Parathyroid adenoma (tissue), 2 donors: Measurements from ENCODE around the gene NADK.

Experiments
- H2AFZ ChIP-seq: fragments of 300-600 bp; sonication (generic); one replicate; pipeline ENCODE4 v1.7.0; 2017; ENCODE audit warnings: antibody characterized with exemption, mild to moderate bottlenecking
- H3K27ac ChIP-seq: fragments of 300-600 bp; sonication (generic); one replicate; pipeline ENCODE4 v1.7.0; 2017
- H3K27me3 ChIP-seq: fragments of 300-600 bp; sonication (generic); one replicate; pipeline ENCODE4 v1.7.0; 2017; ENCODE audit warnings: low read length; ENCODE audit not compliant: control insufficient read depth, insufficient read depth
- H3K36me3 ChIP-seq: fragments of 300-600 bp; sonication (generic); one replicate; pipeline ENCODE4 v1.7.0; 2017; ENCODE audit warnings: low read length; ENCODE audit not compliant: control insufficient read depth, insufficient read depth
- H3K4me1 ChIP-seq: fragments of 300-600 bp; sonication (generic); one replicate; pipeline ENCODE4 v1.7.0; 2017; ENCODE audit warnings: control low read depth
- H3K4me2 ChIP-seq: fragments of 300-600 bp; sonication (generic); one replicate; pipeline ENCODE4 v1.7.0; 2017; ENCODE audit warnings: low read length
- H3K4me3 ChIP-seq: fragments of 300-600 bp; sonication (generic); one replicate; pipeline ENCODE4 v1.7.0; 2017; ENCODE audit warnings: low read depth, low read length
- H3K79me2 ChIP-seq: fragments of 300-600 bp; sonication (generic); one replicate; pipeline ENCODE4 v1.7.0; 2017; ENCODE audit warnings: control low read depth
- H3K9ac ChIP-seq: fragments of 300-600 bp; sonication (generic); one replicate; pipeline ENCODE4 v1.7.0; 2017; ENCODE audit warnings: mild to moderate bottlenecking
- H3K9me3 ChIP-seq: fragments of 300-600 bp; sonication (generic); one replicate; pipeline ENCODE4 v1.7.0; 2017; ENCODE audit warnings: low read length; ENCODE audit not compliant: control insufficient read depth
- CTCF ChIP-seq: fragments of 300-600 bp; sonication (generic); IDR thresholded peaks from one replicate; pipeline ENCODE4 v1.7.0; 2017; ENCODE audit warnings: antibody characterized with exemption, mild to moderate bottlenecking
- donor health status: primary hyperparathyroidism.

Gene NADK

DNA sequence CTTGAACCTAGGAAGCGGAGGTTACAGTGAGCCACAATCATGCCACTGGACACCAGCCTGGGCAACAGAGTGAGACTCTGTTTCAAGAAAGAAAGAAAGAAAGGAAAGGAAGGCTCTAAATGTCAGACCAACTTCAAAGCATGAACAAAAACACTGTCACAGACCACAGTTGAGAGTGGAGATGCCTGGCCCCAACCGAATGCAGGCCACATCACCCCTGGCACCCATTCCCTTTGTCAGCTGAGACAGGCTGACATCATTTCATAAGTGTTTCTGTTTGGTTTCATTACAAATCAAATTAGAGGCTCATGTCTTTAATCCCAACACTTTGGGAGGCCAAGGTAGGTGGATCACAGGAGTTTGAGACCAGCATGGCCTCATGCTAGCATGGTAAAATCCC lies 28.6 kb upstream of the NADK start:
- no peaks in the 10 kb centered on the region for H3K36me3 ChIP-seq
- no peak overlapping the region for H3K4me2 ChIP-seq
- no peak overlapping the region for H2AFZ ChIP-seq
- H3K4me3 ChIP-seq: no peak overlapping the region
- no peaks in the 10 kb centered on the region for H3K4me1 ChIP-seq
- no peaks in the 10 kb centered on the region for H3K9me3 ChIP-seq
- H3K27me3 ChIP-seq: no peaks in the 10 kb centered on the region
- no peak overlapping the region for H3K9ac ChIP-seq
- no peak for TF ChIP-seq CTCF
- no peak overlapping the region for H3K27ac ChIP-seq
- H3K79me2 ChIP-seq: peaks cover 9% of the 10 kb centered on the region

DNA sequence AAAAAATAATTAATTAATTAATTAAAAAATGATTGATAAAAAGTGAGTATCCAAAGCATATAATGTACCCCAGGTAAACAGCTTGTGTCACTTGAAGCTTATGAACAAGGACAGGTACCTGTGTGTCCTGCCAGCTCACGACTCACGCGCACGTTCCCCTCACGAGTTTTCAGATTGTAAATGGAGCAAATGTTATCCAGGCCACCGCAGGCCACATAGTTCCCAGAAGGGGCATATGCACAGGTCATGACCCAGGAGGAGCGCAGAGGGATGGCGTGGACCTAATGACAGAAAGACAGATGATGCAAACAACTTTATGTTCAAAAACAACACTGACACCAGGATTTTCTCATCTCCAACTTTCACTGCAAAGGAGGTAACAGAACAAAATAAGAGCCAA lies 26.0 kb upstream of the NADK start:
- H3K9ac ChIP-seq: no peak overlapping the region
- H3K9me3 ChIP-seq: no peaks in the 10 kb centered on the region
- H3K4me1 ChIP-seq: peaks cover 2% of the 10 kb centered on the region
- H3K36me3 ChIP-seq: no peaks in the 10 kb centered on the region
- no peak overlapping the region for H3K4me3 ChIP-seq
- H3K27me3 ChIP-seq: no peaks in the 10 kb centered on the region
- H3K4me2 ChIP-seq: no peak overlapping the region
- H3K79me2 ChIP-seq: peaks cover 5% of the 10 kb centered on the region
- H2AFZ ChIP-seq: no peak overlapping the region
- no peak overlapping the region for H3K27ac ChIP-seq
- no peak for TF ChIP-seq CTCF

GRCh38 chr1:1802871-1803270 lies 24.6 kb upstream of the NADK start:
- Histone ChIP-seq H3K4me3 (no peak overlapping the region), H3K4me2 (no peak overlapping the region), H3K4me1 (peaks cover 2% of the 10 kb centered on the region), H3K36me3 (no peaks in the 10 kb centered on the region), H2AFZ (no peak overlapping the region), H3K27ac (no peak overlapping the region), H3K27me3 (no peaks in the 10 kb centered on the region), H3K9me3 (no peaks in the 10 kb centered on the region), H3K9ac (no peak overlapping the region), H3K79me2 (peaks cover 7% of the 10 kb centered on the region)
- TF ChIP-seq CTCF: no peak

- no peak for TF ChIP-seq CTCF
- H3K27ac ChIP-seq: no peak overlapping the region
- peaks cover 16% of the 10 kb centered on the region for H3K79me2 ChIP-seq
- no peaks in the 10 kb centered on the region for H3K9me3 ChIP-seq
- H3K27me3 ChIP-seq: no peaks in the 10 kb centered on the region
- H3K9ac ChIP-seq: no peak overlapping the region
- H3K4me1 ChIP-seq: peaks cover 2% of the 10 kb centered on the region
- no peaks in the 10 kb centered on the region for H3K36me3 ChIP-seq
- H3K4me2 ChIP-seq: peak overlapping the region; percentile 27
- H3K4me3 ChIP-seq: no peak overlapping the region
- H2AFZ ChIP-seq: no peak overlapping the region
These were observed 21.4 kb upstream of the NADK start for GRCh38 chr1:1799716-1800115.

- Histone ChIP-seq H2AFZ (no peak overlapping the region), H3K79me2 (peaks cover 16% of the 10 kb centered on the region), H3K9me3 (no peaks in the 10 kb centered on the region), H3K27ac (no peak overlapping the region), H3K36me3 (no peaks in the 10 kb centered on the region), H3K4me1 (peaks cover 2% of the 10 kb centered on the region), H3K4me3 (no peak overlapping the region), H3K9ac (no peak overlapping the region), H3K27me3 (no peaks in the 10 kb centered on the region), H3K4me2 (no peak overlapping the region)
- TF ChIP-seq CTCF: no peak
These were observed 19.6 kb upstream of the NADK start for GRCh38 chr1:1797731-1798341.
